ENCODE measurements around the gene KNG1.

- TF ChIP-seq POLR2A (IDR thresholded peaks at IDR 0.05; ENCODE audit: low read depth, low read length) (no peak), POLR2AphosphoS5 (IDR thresholded peaks at IDR 0.05; ENCODE audit: low read depth, low read length) (no peak)
Measured at GRCh38 chr3:186691676-186692075, 25.5 kb upstream of the KNG1 start.
